Activated CD8-positive, alpha-beta memory T cell treated with anti-CD3 and anti-CD28 coated beads for 48 hours (primary cell): ENCODE measurements around the gene NFASC.

Experiments used
- DNase-seq, 3 experiments: peaks; one replicate each; pipeline ENCODE4 v3.0.0-alpha.2; 2020; ENCODE audit warnings: low read depth in 2 of 3, low spot score in 2 of 3

The NFASC gene

GRCh38 chr1:204887846-204888245 lies 17.2 kb downstream of the NFASC start:
- DNase-seq: no peak

DNA sequence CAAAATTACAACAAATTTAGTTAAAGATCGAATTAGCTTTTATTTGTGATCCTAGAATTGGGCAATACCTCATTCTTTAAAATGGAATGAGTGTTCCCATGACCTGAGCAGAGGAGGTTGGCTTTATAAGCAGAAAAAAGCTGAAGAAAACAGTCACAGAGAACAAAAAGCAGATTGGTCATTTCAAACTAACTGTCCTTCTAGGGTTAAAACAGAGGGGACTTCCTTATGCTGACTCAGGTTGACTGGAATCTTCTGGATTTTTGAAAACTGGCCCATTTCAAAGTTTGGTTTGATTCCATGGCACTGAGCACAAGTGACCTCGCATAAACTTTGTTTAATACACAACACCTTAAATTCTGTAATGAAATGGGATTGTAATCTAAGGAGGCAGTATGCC lies 17.6 kb downstream of the NFASC start:
- DNase-seq: no peak

GRCh38 chr1:204889681-204890383 lies 19.2 kb downstream of the NFASC start:
- no peak for DNase-seq

- DNase-seq: no peak
Measured at GRCh38 chr1:204891860-204892259, 21.2 kb downstream of the NFASC start.

DNA sequence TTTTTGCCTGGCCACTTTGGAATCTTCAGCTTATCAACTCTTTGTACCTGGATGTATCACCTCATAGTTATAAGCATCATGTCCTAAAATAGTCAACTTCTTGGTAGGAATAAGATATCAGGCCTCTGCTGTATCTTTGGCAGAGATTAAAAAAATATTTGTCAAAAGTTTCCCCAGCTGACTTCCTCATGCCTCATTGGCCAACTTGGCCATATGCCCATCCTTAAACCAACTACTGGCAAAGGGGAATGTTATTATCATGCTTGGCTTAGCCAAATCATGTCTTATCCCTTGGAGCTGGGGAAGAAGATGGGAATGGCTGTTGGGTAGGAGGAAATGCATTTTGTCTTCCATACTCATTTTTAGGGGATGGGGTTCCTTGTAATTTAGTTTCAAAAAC lies 23.4 kb downstream of the NFASC start:
- DNase-seq: no peak

DNA sequence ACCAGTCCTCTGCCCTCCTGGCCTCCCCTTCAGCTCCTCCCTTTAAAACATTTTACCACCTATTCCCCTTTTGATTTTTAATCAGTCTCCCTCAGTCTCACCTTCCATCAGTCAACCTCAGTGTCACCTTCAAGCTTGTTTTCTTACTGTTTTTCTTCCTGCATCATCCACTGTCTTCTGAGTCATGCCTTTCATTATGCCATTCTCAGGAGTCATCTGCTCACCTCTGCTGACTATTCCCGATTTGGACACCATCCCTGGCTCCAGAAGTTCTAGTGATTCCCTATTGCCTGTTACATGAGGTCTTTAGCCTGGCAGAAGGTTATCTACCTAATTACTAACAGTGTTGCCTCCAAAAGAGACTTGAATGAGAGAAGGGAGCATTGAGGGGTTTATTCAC lies 23.9 kb downstream of the NFASC start:
- DNase-seq: no peak

GRCh38 chr1:204896023-204896422 lies 25.4 kb downstream of the NFASC start:
- DNase-seq: no peak

GRCh38 chr1:204896787-204897469 lies 26.3 kb downstream of the NFASC start:
- no peak for DNase-seq

DNA sequence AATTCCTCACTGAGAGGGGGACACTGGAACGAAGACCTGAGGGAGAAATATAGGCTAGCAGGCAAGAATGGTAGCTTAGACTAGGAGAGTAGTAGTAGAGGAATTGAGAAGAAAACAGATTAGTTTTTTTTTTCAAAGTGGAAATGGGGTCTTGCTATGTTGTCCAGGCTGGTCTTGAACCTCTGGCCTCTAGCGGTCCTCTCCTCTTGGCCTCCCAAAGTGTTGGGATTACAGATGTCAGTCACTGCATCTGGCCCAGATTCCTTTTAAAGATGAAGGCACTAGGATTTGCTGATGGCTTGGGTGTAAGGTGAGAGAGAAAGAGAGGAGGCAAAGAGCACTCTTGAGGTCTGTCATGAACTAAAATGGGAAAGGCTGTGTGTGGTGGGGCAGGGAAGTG lies 30.1 kb downstream of the NFASC start:
- no peak for DNase-seq

GRCh38 chr1:204902671-204903070 lies 32.0 kb downstream of the NFASC start:
- DNase-seq: no peak

GRCh38 chr1:204904228-204904810 lies 33.7 kb downstream of the NFASC start:
- DNase-seq: no peak

DNA sequence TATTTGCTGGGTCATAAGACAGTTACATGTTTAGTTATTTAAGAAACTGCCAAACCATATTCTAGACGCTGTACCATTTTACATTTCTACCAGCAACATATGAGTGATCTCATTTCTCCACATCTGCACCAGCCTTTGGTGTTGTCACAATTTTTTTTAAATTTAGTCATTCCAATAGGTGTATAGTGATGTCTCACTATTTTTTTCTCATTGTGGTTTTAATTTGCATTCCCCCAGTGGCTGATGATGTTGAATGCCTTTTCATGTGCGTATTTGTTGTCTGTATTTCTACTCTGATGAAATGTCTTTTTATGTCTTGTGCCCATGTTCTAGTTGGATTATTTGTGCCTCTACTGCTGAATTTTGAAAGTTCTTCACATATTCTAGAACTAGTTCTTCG lies 38.4 kb downstream of the NFASC start:
- no peak for DNase-seq

- no peak for DNase-seq
Measured at GRCh38 chr1:204915861-204916495, 45.3 kb downstream of the NFASC start.

GRCh38 chr1:204917802-204918201 lies 47.1 kb downstream of the NFASC start:
- no peak for DNase-seq

- no peak for DNase-seq
Measured at GRCh38 chr1:204920511-204920910, 49.8 kb downstream of the NFASC start.

DNA sequence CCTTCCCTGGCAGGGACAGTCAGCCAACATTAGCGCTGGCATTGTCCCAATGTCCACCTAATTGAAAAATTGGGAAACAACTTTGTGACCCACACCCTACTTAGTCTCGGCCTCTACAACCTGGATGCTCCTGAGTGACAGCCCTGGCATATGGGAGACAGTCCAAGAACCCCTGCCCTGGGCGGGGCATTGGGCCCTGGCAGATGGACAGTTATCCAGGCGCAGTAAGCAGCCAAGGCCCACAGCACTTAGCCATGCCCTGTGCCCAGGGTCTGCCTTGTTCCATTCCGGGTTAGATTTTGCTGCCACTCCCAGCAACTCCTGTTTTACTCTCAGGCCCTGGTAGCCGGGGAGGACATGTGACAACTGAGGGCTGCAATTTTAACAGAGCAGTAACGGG lies 50.3 kb downstream of the NFASC start:
- no peak for DNase-seq

- no peak for DNase-seq
Measured at GRCh38 chr1:204921855-204922516, 51.3 kb downstream of the NFASC start.

- DNase-seq: no peak
Measured at GRCh38 chr1:204923201-204923600, 52.5 kb downstream of the NFASC start.

DNA sequence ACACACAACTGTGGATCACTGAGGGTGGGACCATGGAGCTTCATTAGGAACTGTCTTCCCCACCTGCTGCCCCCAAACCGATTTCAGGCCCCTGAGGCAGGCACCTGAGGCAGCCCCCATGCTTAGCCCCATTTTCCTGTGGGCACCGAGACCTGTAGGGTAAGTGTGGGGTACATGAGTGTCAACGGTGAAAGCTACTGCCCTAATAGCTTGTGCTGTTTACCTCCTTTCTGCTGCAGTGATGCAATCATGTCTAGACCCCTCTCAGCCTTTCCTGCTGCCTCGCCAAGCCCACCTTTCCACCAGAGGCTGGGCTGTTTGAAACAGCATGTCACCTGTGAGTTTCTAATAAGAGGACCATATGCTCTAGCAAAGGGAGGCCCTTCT lies 53.0 kb downstream of the NFASC start:
- DNase-seq: no peak

DNA sequence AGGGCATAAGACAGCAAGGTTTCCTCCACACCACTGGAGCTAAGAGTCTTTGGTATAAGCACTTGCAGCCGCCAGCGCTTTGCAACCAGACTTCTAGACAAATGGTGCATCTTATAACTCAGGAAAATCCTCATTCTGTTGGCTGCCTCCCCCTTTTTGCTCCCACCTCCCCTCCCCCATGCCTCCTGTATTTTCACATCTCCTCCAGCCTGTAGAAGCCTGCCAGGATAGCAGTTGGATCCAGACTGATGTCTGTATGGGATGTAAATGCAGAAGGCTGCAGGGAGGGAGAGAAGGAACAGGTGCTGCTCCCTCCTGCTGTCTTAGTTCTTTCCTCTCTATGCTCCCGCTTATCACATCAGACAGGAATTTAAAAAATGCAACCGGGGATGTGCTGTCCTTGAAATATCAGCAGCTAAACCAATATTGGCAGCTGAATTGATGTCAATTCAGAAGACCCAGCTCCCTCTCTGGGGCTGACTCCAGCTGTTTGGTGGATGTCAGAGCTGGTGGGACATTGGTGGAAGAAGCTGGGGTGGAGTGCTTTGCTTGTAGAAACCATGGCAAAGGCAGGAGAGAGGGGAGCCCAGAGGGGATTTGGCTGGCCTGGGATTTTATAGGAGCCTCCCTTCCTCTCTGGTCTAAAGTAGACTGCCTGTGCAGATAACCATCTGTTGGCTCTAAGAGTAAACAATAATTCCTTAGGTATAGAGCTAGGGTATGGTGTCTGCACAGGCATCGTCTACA lies 53.5 kb downstream of the NFASC start:
- DNase-seq: no peak

DNA sequence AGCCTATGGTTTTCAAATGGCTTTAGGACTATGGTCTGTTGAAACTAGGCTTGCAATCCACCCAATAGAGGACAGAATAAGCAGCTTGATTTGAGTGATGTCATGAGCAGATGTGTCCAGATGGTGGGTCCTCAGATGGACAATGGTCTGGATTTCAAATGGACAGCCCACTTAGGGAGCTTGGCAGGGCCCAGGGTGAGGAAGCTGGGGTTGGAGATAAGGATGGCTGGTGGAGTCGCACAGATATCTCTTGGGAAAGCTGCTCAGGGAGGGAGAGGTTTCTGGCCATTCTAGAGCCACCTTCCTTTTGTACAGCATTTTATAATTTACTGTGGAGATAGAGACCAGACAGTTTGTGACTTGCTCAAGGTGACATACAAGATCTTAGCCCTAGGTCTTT lies 55.0 kb downstream of the NFASC start:
- no peak for DNase-seq
